Activated CD4-positive, alpha-beta T cell treated with anti-CD3 and anti-CD28 coated beads for 36 hours (primary cell): ENCODE results near the gene ALG6. TPM values are rescaled to one million over a fixed set of nuclear protein-coding genes. Genes with fewer than 3 reads are reported as not detected.
"Not testable (repeated sequence)": the region's sequence is repeated elsewhere in the genome, so short reads cannot be mapped to it uniquely, and the experiment has no call there.

Experiments
- ATAC-seq: fragments of 200-7000 bp; cut with Tn5 transposase; one replicate; pipeline ENCODE4 v1.10.0; 2021; ENCODE audit warnings: mild to moderate bottlenecking, moderate library complexity
- CTCF ChIA-PET: fragments of 350-600 bp; sonication (Branson Sonifier 250); formaldehyde crosslinking; loops from one replicate; lab custom pipeline; 2021; ENCODE audit warnings: antibody characterized with exemption; lab: Charles Lee
- POLR2A ChIA-PET: fragments of 350-600 bp; sonication (Branson Sonifier 250); formaldehyde crosslinking; loops from one replicate; lab custom pipeline; 2021; ENCODE audit warnings: antibody characterized with exemption, inconsistent platforms; lab: Charles Lee
- DNase-seq: peaks from one replicate; pipeline ENCODE4 v3.0.0-alpha.2; 2020
- H3K27ac Mint-ChIP-seq: one replicate; pipeline ENCODE4 v1.8.0; 2021; ENCODE audit warnings: mixed read lengths
- H3K27me3 Mint-ChIP-seq: one replicate; pipeline ENCODE4 v1.8.0; 2021; ENCODE audit warnings: mixed read lengths
- H3K36me3 Mint-ChIP-seq: one replicate; pipeline ENCODE4 v1.8.0; 2021; ENCODE audit warnings: low read depth, mixed read lengths
- H3K4me1 Mint-ChIP-seq: one replicate; pipeline ENCODE4 v1.8.0; 2021; ENCODE audit warnings: mixed read lengths
- H3K4me3 Mint-ChIP-seq: one replicate; pipeline ENCODE4 v1.8.0; 2021; ENCODE audit warnings: mild to moderate bottlenecking, moderate library complexity, mixed read lengths
- H3K9me3 Mint-ChIP-seq: one replicate; pipeline ENCODE4 v1.8.0; 2021; ENCODE audit warnings: low read depth, mixed read lengths
- intact Hi-C, 2 experiments: fragments of 100-400 bp; cut with DNase I in 1 of 2; cut with micrococcal nuclease in 1 of 2; formaldehyde crosslinking; loops; one replicate each; pipeline versions ENCODE4 v1.14.2 to v1.15.1; 2022 to 2024; cut with DNase I, micrococcal nuclease
- total RNA-seq, 2 experiments: library from RNA; stranded (reverse); gene quantifications; one replicate each; pipeline ENCODE4 v1.2.3, GENCODE V29; 2021

The ALG6 gene
- total RNA-seq, 2 experiments from 2014 or later: 16.2 to 16.3 TPM

GRCh38 chr1:63329621-63330330 is 37.7 kb upstream of the ALG6 start:
- peaks cover 21% of the 10 kb centered on the region for H3K4me1 Mint-ChIP-seq
- no peaks in the 10 kb centered on the region for H3K36me3 Mint-ChIP-seq
- H3K27ac Mint-ChIP-seq: no peak overlapping the region
- ATAC-seq (peak; percentile 4), DNase-seq (no peak)
- no peaks in the 10 kb centered on the region for H3K9me3 Mint-ChIP-seq
- CTCF ChIA-PET: interaction anchor here (0.6 to 1.1 kb wide), 6 partner anchors 11 to 524 kb away, joined by 3 to 7 read pairs (median 3); no protein-coding TSS in a partner anchor
- intact Hi-C loops: loop anchor here (2.0 to 10.0 kb wide), 4 partner anchors 13 to 915 kb away; partner anchors contain the start of genes EFCAB7 (in 1 of the 2) and ITGB3BP (in 1 of the 2)
- POLR2A ChIA-PET: no interaction called here
- H3K4me3 Mint-ChIP-seq: no peak overlapping the region
- H3K27me3 Mint-ChIP-seq: peaks cover 67% of the 10 kb centered on the region

GRCh38 chr1:63330331-63330916 is 37.0 kb upstream of the ALG6 start:
- Mint-ChIP-seq H3K9me3 (no peaks in the 10 kb centered on the region), H3K4me1 (peaks cover 21% of the 10 kb centered on the region), H3K4me3 (peak overlapping the region; percentile 42), H3K27ac (no peak overlapping the region), H3K36me3 (no peaks in the 10 kb centered on the region), H3K27me3 (peaks cover 71% of the 10 kb centered on the region)
- POLR2A ChIA-PET: interaction anchor here (0.5 to 0.6 kb wide), 2 partner anchors 26 to 787 kb away, joined by 3 to 5 read pairs; no protein-coding TSS in a partner anchor
- CTCF ChIA-PET: interaction anchor here (0.6 to 1.9 kb wide), 6 partner anchors 9 to 199 kb away, joined by 3 to 7 read pairs (median 4); no protein-coding TSS in a partner anchor
- ATAC-seq (no peak), DNase-seq (no peak)
- intact Hi-C loops: loop anchor here in 1 of 2 experiments (2.0 kb wide), 1 partner anchor 14 kb away; no protein-coding TSS in a partner anchor

GRCh38 chr1:63342402-63342801 is 25.0 kb upstream of the ALG6 start:
- no peak overlapping the region for H3K27ac Mint-ChIP-seq
- POLR2A ChIA-PET: no interaction called here
- no peaks in the 10 kb centered on the region for H3K4me1 Mint-ChIP-seq
- CTCF ChIA-PET: no interaction called here
- H3K9me3 Mint-ChIP-seq: no peaks in the 10 kb centered on the region
- H3K4me3 Mint-ChIP-seq: no peak overlapping the region
- ATAC-seq (no peak), DNase-seq (no peak)
- intact Hi-C loops: no loop called here
- peaks cover 20% of the 10 kb centered on the region for H3K27me3 Mint-ChIP-seq
- H3K36me3 Mint-ChIP-seq: no peaks in the 10 kb centered on the region

GRCh38 chr1:63343922-63344321 is 23.5 kb upstream of the ALG6 start:
- Mint-ChIP-seq H3K27ac (no peak overlapping the region), H3K9me3 (no peaks in the 10 kb centered on the region), H3K27me3 (peaks cover 20% of the 10 kb centered on the region), H3K4me3 (no peak overlapping the region), H3K36me3 (no peaks in the 10 kb centered on the region), H3K4me1 (no peaks in the 10 kb centered on the region)
- intact Hi-C loops: no loop called here
- ChIA-PET CTCF (no interaction called here), POLR2A (no interaction called here)
- ATAC-seq (no peak), DNase-seq (no peak)

- no peak for ATAC-seq
- no peak overlapping the region for H3K27ac Mint-ChIP-seq
- intact Hi-C loops: no loop called here
Measured at GRCh38 chr1:63350320-63350719, 17.1 kb upstream of the ALG6 start.

GRCh38 chr1:63352736-63353135 is 14.7 kb upstream of the ALG6 start:
- ChIA-PET POLR2A (no interaction called here), CTCF (no interaction called here)
- Mint-ChIP-seq H3K9me3 (no peaks in the 10 kb centered on the region), H3K27ac (no peak overlapping the region), H3K4me1 (no peaks in the 10 kb centered on the region), H3K27me3 (peaks cover 19% of the 10 kb centered on the region), H3K36me3 (no peaks in the 10 kb centered on the region), H3K4me3 (no peak overlapping the region)
- intact Hi-C loops: no loop called here
- DNase-seq (no peak), ATAC-seq (no peak)

More at GRCh38 chr1:63350320-63350719, 17.1 kb upstream of the ALG6 start:
- peaks cover 17% of the 10 kb centered on the region for H3K27me3 Mint-ChIP-seq
- POLR2A ChIA-PET: no interaction called here
- no peaks in the 10 kb centered on the region for H3K36me3 Mint-ChIP-seq
- no peak overlapping the region for H3K4me3 Mint-ChIP-seq
- no peaks in the 10 kb centered on the region for H3K9me3 Mint-ChIP-seq
- DNase-seq: no peak
- CTCF ChIA-PET: interaction anchor here (0.6 kb wide), 1 partner anchor 64 kb away, joined by 3 read pairs; no protein-coding TSS in a partner anchor
- no peaks in the 10 kb centered on the region for H3K4me1 Mint-ChIP-seq

GRCh38 chr1:63356234-63356633 is 11.2 kb upstream of the ALG6 start:
- not testable (repeated sequence) for H3K4me3 Mint-ChIP-seq

GRCh38 chr1:63359561-63359960 is 7.9 kb upstream of the ALG6 start:
- intact Hi-C loops: no loop called here
- Mint-ChIP-seq H3K4me1 (no peaks in the 10 kb centered on the region), H3K9me3 (no peaks in the 10 kb centered on the region), H3K27me3 (peaks cover 14% of the 10 kb centered on the region), H3K27ac (no peak overlapping the region), H3K4me3 (no peak overlapping the region), H3K36me3 (no peaks in the 10 kb centered on the region)
- DNase-seq: no peak
- ChIA-PET POLR2A (no interaction called here), CTCF (interaction anchor here (0.6 kb wide), 1 partner anchor 39 kb away, joined by 4 read pairs; no protein-coding TSS in a partner anchor)
- no peak for ATAC-seq

More at GRCh38 chr1:63356234-63356633, 11.2 kb upstream of the ALG6 start:
- DNase-seq, POLR2A ChIA-PET, H3K4me1 Mint-ChIP-seq, H3K9me3 Mint-ChIP-seq, H3K27ac Mint-ChIP-seq, H3K36me3 Mint-ChIP-seq, ATAC-seq, intact Hi-C loops: not testable (repeated sequence)
- CTCF ChIA-PET: interaction anchor here (0.9 to 1.0 kb wide), 2 partner anchors 48 to 207 kb away, joined by 3 read pairs; no protein-coding TSS in a partner anchor
- H3K27me3 Mint-ChIP-seq: peaks cover 21% of the 10 kb centered on the region

- Mint-ChIP-seq H3K27ac (no peak overlapping the region), H3K4me1 (peaks cover 6% of the 10 kb centered on the region), H3K4me3 (no peak overlapping the region), H3K36me3 (no peaks in the 10 kb centered on the region), H3K9me3 (no peaks in the 10 kb centered on the region), H3K27me3 (peaks cover 9% of the 10 kb centered on the region)
- intact Hi-C loops: no loop called here
- ChIA-PET POLR2A (no interaction called here), CTCF (interaction anchor here (0.6 kb wide), 1 partner anchor 229 kb away, joined by 3 read pairs; no protein-coding TSS in a partner anchor)
- DNase-seq (no peak), ATAC-seq (no peak)
Measured at GRCh38 chr1:63362073-63362472, 5.4 kb upstream of the ALG6 start.

GRCh38 chr1:63362578-63362977 is 4.8 kb upstream of the ALG6 start:
- ATAC-seq: no peak
- intact Hi-C loops: no loop called here
- no peak overlapping the region for H3K4me3 Mint-ChIP-seq
- no peak overlapping the region for H3K27ac Mint-ChIP-seq
- H3K27me3 Mint-ChIP-seq: peaks cover 9% of the 10 kb centered on the region
- DNase-seq: no peak
- CTCF ChIA-PET: no interaction called here
- H3K36me3 Mint-ChIP-seq: no peaks in the 10 kb centered on the region
- H3K9me3 Mint-ChIP-seq: no peaks in the 10 kb centered on the region
- H3K4me1 Mint-ChIP-seq: peaks cover 8% of the 10 kb centered on the region
- POLR2A ChIA-PET: no interaction called here

- Mint-ChIP-seq H3K4me3 (no peak overlapping the region), H3K27ac (no peak overlapping the region), H3K27me3 (peaks cover 9% of the 10 kb centered on the region), H3K36me3 (no peaks in the 10 kb centered on the region), H3K4me1 (peaks cover 8% of the 10 kb centered on the region), H3K9me3 (no peaks in the 10 kb centered on the region)
- CTCF ChIA-PET: no interaction called here
- no peak for ATAC-seq
- intact Hi-C loops: no loop called here
- POLR2A ChIA-PET: interaction anchor here (0.5 kb wide), 1 partner anchor 1805 kb away, joined by 3 read pairs; no protein-coding TSS in a partner anchor
- DNase-seq: no peak
Measured at GRCh38 chr1:63363014-63363413, 4.4 kb upstream of the ALG6 start.
